ENCODE results near the gene SYT6.

GRCh38 chr1:114154146-114154962, 685 bp upstream of the SYT6 start:
- no peak for TF ChIP-seq CTCF (IDR thresholded peaks at IDR 0.05; ENCODE audit: insufficient read depth, low read length, poor library complexity, severe bottlenecking)
- TF ChIP-seq EZH2phosphoT487 (conservative IDR thresholded peaks at IDR 0.05; ENCODE audit: low read length) = no peak

Data from SU-DHL-6 (cell line).